B cell (primary cell): ENCODE data around the gene PRR23E.

Source experiments
- CTCF ChIP-seq: fragments of 200-600 bp; IDR thresholded peaks from one replicate; pipeline ENCODE4 v1.8.0; 2022; ENCODE audit warnings: antibody characterized with exemption, mild to moderate bottlenecking
- EZH2 ChIP-seq: IDR thresholded peaks from 2 replicates; pipeline ENCODE4 v1.6.1; 2012; ENCODE audit warnings: borderline replicate concordance, low read depth, mild to moderate bottlenecking, moderate library complexity, low read length; ENCODE audit not compliant: insufficient read depth, poor library complexity, severe bottlenecking

- TF ChIP-seq CTCF (no peak), EZH2 (no peak)
Observed at GRCh38 chr3:127180859-127181258, 12.1 kb upstream of the PRR23E start.
